Epithelial cell of esophagus (primary cell): ENCODE data around the gene RPL22.

Source experiments
- DNase-seq: peaks from one replicate; pipeline ENCODE4 v3.0.0; 2010; ENCODE audit warnings: low read depth
- H3K4me3 ChIP-seq: 2 replicates; pipeline ENCODE4 v1.5.1; 2011; ENCODE audit warnings: mild to moderate bottlenecking, low read length, control low read depth
- TF ChIP-seq, protein P1 (sequence below): IDR thresholded peaks from 2 replicates; pipeline ENCODE4 v1.5.1; 2011; ENCODE audit warnings: low read depth, mild to moderate bottlenecking, low read length, control low read depth, inconsistent platforms; ENCODE audit not compliant: insufficient read depth; ENCODE audit errors: missing control alignments

RPL22 gene

DNA sequence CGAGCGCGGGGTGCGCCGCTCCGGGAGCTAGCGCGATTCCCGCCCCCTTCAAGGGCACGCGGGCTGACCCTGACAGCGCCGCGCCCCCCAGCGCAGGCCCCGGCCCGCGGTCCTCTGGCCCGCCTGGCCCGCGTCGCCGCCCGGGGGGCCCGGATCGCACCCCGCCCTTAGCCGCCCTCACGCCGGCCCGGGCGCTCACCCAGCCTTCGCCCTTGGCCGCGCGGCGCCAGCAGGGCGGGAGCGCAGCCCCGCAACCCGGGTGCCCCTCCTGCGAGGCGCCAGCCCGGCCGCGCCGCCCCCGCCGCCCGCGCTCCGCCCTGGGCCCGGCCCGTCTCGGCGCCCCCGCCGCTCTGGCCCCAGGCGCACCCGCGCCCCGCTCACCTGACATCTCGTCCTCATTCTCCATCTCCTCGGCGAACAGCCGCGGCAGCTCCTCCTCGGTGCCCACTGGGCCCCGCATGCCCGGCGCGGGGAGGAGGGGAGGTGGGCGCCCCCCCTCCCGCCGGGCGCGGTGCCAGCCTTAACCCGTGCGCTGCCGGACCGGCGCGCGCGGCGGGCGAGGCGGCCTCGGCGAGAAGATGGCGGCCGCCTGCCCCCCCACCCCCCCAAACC is 19.7 kb downstream of the RPL22 start:
- no peak for DNase-seq
- no peak overlapping the region for H3K4me3 ChIP-seq
- TF ChIP-seq, protein P1, sequence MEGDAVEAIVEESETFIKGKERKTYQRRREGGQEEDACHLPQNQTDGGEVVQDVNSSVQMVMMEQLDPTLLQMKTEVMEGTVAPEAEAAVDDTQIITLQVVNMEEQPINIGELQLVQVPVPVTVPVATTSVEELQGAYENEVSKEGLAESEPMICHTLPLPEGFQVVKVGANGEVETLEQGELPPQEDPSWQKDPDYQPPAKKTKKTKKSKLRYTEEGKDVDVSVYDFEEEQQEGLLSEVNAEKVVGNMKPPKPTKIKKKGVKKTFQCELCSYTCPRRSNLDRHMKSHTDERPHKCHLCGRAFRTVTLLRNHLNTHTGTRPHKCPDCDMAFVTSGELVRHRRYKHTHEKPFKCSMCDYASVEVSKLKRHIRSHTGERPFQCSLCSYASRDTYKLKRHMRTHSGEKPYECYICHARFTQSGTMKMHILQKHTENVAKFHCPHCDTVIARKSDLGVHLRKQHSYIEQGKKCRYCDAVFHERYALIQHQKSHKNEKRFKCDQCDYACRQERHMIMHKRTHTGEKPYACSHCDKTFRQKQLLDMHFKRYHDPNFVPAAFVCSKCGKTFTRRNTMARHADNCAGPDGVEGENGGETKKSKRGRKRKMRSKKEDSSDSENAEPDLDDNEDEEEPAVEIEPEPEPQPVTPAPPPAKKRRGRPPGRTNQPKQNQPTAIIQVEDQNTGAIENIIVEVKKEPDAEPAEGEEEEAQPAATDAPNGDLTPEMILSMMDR, result no peak

DNA sequence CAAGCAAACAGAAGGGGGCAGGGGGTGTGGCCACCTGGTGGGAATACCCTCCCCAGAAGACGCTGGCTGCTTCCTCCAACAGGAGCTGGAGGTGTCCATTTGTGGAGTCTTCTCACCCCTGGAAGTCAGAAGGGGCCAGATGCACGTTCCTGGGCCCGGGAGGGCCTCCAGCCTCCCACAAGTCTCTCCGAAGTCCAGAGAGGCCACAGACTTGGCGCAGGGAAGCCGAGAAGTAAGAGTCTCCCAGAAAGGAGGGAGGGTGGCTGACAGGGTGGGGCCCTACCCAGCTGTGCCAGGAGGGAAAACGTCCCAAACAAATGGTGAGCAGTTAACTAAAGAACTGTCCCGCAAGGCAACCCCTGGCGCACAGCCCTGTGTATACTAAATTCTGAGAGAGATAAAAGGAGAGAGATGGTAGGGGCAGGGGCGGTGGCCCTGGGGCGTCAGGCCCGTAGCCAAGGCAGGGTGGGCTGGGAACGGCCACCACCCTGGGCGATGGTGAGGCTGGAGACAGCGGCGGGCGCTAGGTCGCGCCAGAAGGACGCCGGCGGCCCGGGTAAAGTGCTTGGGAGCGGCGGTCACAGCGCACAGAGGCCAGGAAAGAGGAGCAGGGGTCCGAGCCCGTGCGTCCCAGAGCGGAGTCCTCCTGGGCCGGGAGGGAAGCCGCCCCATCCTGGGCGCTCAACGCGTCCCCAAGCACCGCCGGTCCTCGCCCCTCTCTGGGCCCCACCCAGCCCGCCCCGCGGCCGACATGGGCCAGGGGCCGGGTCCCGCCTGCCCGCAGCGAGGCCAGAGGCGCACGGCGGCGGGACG is 20.4 kb downstream of the RPL22 start:
- no peak overlapping the region for H3K4me3 ChIP-seq
- TF ChIP-seq, protein P1, result no peak
- no peak for DNase-seq

DNA sequence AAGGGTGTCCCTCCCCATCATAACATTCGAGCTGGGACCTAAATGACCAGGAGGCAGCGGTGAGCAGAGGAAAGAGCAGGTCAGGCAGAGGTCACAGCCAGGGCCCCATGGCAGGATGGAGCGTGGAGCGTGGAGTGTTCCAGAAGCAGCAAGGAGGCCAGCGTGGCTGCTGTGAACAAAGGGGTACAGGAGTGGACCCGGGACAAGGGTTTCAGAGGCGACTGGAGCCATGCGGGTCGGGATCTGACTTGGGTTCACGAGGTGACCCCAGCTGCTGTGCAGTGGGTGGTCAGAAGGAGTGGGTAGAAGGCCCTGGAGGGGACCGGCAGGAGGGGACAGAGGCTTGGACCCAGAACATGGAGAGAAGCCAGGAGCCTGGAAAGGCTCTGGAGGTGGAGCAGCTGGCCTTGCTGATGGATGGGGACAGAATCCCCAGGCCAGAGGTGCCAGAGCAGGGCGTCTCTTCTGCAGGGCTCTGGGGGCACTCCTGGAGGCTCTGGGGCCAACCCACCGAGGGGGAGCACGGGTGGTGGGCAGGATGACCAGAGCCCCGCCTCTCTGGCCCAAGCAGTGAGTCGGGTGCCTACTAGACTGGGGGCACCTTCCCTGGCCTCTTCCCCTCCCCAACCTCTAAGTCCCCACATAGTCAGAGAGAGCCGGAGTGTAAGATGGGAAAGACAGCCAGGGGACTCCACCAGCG is 21.6 kb downstream of the RPL22 start:
- TF ChIP-seq, protein P1, result no peak
- DNase-seq, result no peak
- no peak overlapping the region for H3K4me3 ChIP-seq

DNA sequence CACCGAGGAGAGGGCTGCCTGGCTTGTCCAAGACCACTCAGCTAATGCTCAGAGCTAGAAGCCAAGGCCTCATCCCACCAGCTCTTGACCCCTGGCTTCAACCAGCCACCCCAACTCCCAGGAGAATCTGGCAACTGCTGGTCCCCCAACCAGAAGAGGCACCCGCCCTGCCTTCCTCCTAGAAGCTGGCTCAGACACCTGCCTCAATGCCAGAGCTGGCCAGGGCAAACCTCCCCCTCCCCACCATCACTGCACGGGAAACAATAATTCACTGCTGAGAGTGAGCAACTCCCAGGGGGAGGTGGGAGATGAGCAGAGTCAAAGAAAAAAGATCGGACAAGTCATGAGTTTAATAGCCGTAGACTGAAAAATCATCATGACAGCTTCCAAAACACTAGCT is 22.6 kb downstream of the RPL22 start:
- no peak for DNase-seq
- TF ChIP-seq, protein P1, result no peak
- H3K4me3 ChIP-seq, result no peak overlapping the region

DNA sequence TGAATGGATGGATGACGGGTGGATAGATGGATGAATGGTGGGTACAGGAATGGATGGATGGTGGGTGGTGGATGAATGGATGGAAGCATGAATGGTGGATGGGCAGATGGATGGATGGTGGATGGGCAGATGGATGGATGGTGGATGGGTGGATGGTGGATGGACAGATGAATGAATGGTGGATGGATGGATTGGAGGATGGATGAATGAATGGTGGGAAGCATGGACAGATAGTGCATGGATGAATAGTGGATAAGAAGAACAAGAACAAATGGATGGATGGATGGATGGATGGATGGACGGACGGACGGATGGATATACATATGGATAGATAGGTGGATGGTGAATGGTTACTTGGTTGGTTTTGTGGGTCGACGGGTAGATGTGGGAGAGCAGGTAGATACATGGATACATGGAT is 24.0 kb downstream of the RPL22 start:
- no peak for DNase-seq
- TF ChIP-seq, protein P1, result no peak
- no peak overlapping the region for H3K4me3 ChIP-seq

DNA sequence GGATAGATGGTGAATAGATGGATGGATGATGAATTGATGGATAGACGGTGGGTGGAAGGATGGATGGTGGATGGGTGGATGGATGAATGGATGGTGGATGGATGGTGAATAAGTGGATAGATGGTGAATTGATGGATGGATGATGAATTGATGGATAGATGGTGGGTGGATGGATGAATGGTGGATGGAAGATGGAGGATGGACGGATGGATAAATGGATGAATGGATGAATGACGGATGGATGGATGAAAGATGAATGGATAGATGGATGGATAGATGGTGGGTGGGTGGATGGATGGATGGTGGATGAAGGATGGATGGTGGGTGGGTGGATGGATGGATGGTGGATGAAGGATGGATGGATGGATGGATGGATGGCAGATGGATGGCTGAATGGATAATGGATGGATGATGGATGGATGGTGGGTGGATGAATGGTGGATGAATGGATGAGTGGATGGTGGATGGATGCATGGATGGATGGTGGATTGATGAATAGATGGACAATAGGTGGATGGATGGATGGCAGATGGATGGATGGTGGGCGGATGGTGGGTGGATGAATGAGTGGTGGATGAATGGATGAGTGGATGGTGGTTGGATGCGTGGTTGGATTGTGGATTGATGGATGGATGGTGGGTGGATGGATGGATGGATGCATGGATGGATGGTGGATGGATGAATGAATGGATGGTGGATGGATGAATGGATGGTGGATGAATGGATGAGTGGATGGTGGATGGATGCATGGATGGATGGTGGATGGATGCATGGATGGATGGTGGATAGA is 24.6 kb downstream of the RPL22 start:
- no peak for DNase-seq
- no peak overlapping the region for H3K4me3 ChIP-seq
- TF ChIP-seq, protein P1, result no peak
